Peyer's patch (tissue), 4 donors: ENCODE measurements around the gene NOTCH4. TPM values are rescaled to one million over a fixed set of nuclear protein-coding genes. Genes with fewer than 3 reads are reported as not detected.

Experiments
- DNase-seq, 3 donors: peaks; one replicate each; pipeline ENCODE4 v3.0.0-alpha.2; 2017 to 2019
- H3K27ac ChIP-seq, 4 donors: fragments of 200-600 bp; sonication (generic); one replicate each; pipeline ENCODE4 v1.5.1; 2016 to 2019
- H3K27me3 ChIP-seq, 2 donors: fragments of 200-600 bp; sonication (generic); one replicate each; pipeline ENCODE4 v1.5.1; 2019
- H3K36me3 ChIP-seq, 3 donors: fragments of 200-600 bp; sonication (generic); one replicate each; pipeline ENCODE4 v1.5.1; 2016 to 2019
- H3K4me1 ChIP-seq, 4 donors: fragments of 200-600 bp; sonication (generic); one replicate each; pipeline ENCODE4 v1.5.1; 2016 to 2019
- H3K4me3 ChIP-seq, 4 donors: fragments of 200-600 bp; sonication (generic); 1 replicate in 3 of 4; 2 replicates in 1 of 4; pipeline ENCODE4 v1.5.1; 2016 to 2019; ENCODE audit warnings: mild to moderate bottlenecking in 1 of 4
- H3K9me3 ChIP-seq, 4 donors: fragments of 200-600 bp; sonication (generic); one replicate each; pipeline ENCODE4 v1.5.1; 2016 to 2019; ENCODE audit warnings: mild to moderate bottlenecking in 1 of 4
- CTCF ChIP-seq, 6 experiments: fragments of 450-650 bp in 4 of 6; fragments of 200-600 bp in 2 of 6; sonication (generic) in 1 of 6; IDR thresholded peaks; one replicate each; pipeline ENCODE4 v1.5.1; 2017 to 2019; ENCODE audit warnings: antibody characterized with exemption in 6 of 6, mild to moderate bottlenecking in 3 of 6, moderate library complexity in 1 of 6
- POLR2A ChIP-seq, 2 donors: fragments of 450-650 bp; IDR thresholded peaks; one replicate each; pipeline ENCODE4 v1.5.1; 2017; ENCODE audit warnings: antibody characterized with exemption in 2 of 2, mild to moderate bottlenecking in 2 of 2, moderate library complexity in 2 of 2
- total RNA-seq, 4 donors: library from RNA; depleted of rRNA; stranded (reverse); fragments of >200 nt; gene quantifications; one replicate each; pipeline ENCODE4 v1.1.0, GENCODE V29; 2016

Gene NOTCH4
- total RNA-seq, 4 donors from 2014 or later, result 1.8 to 50.3 (median 8.9) TPM

GRCh38 chr6:32173051-32173727 is 50.7 kb downstream of the NOTCH4 start:
- H3K27me3 ChIP-seq, result no peaks in the 10 kb centered on the region

GRCh38 chr6:32171234-32171633 is 52.6 kb downstream of the NOTCH4 start:
- no peak overlapping the region for H3K27ac ChIP-seq
- H3K27me3 ChIP-seq, result no peaks in the 10 kb centered on the region
- no peaks in the 10 kb centered on the region for H3K9me3 ChIP-seq
- DNase-seq, result no peak
- no peak for TF ChIP-seq POLR2A (IDR thresholded peaks at IDR 0.05)
- TF ChIP-seq CTCF (IDR thresholded peaks at IDR 0.05), result no peak
- H3K4me3 ChIP-seq, result no peak overlapping the region
- H3K4me1 ChIP-seq, result peaks cover 0 to 14% (median 3%) of the 10 kb centered on the region in 4 donors
- peaks cover 0 to 41% (median 0%) of the 10 kb centered on the region in 3 donors for H3K36me3 ChIP-seq

More at GRCh38 chr6:32173051-32173727, 50.7 kb downstream of the NOTCH4 start:
- no peak overlapping the region for H3K27ac ChIP-seq
- peaks cover 0 to 25% (median 0%) of the 10 kb centered on the region in 3 donors for H3K36me3 ChIP-seq
- no peak for TF ChIP-seq POLR2A (IDR thresholded peaks at IDR 0.05)
- no peak for TF ChIP-seq CTCF (IDR thresholded peaks at IDR 0.05)
- H3K9me3 ChIP-seq, result no peaks in the 10 kb centered on the region
- peaks cover 0 to 22% (median 7%) of the 10 kb centered on the region in 4 donors for H3K4me1 ChIP-seq
- no peak for DNase-seq
- H3K4me3 ChIP-seq, result no peak overlapping the region

GRCh38 chr6:32170294-32170693 is 53.6 kb downstream of the NOTCH4 start:
- TF ChIP-seq CTCF (IDR thresholded peaks at IDR 0.05) (no peak), POLR2A (IDR thresholded peaks at IDR 0.05) (no peak)
- DNase-seq, result peak in 1 of 3 donors; percentile 21
- Histone ChIP-seq H3K4me3 (no peak overlapping the region), H3K27me3 (no peaks in the 10 kb centered on the region), H3K9me3 (no peaks in the 10 kb centered on the region), H3K36me3 (peaks cover 0 to 44% (median 0%) of the 10 kb centered on the region in 3 donors), H3K4me1 (peaks cover 0 to 11% (median 3%) of the 10 kb centered on the region in 4 donors), H3K27ac (no peak overlapping the region)

- no peak overlapping the region for H3K27ac ChIP-seq
- H3K36me3 ChIP-seq, result peaks cover 0 to 44% (median 0%) of the 10 kb centered on the region in 3 donors
Observed at GRCh38 chr6:32168807-32169591, 54.9 kb downstream of the NOTCH4 start.

GRCh38 chr6:32168350-32168749 is 55.5 kb downstream of the NOTCH4 start:
- H3K4me1 ChIP-seq, result peaks cover 0 to 4% (median 0%) of the 10 kb centered on the region in 4 donors
- H3K36me3 ChIP-seq, result peaks cover 0 to 44% (median 0%) of the 10 kb centered on the region in 3 donors
- no peak overlapping the region for H3K4me3 ChIP-seq
- TF ChIP-seq POLR2A (IDR thresholded peaks at IDR 0.05) (no peak), CTCF (IDR thresholded peaks at IDR 0.05) (no peak)
- H3K27me3 ChIP-seq, result no peaks in the 10 kb centered on the region
- no peaks in the 10 kb centered on the region for H3K9me3 ChIP-seq
- DNase-seq, result peak in 1 of 3 donors; percentile 16
- H3K27ac ChIP-seq, result no peak overlapping the region

More at GRCh38 chr6:32168807-32169591, 54.9 kb downstream of the NOTCH4 start:
- H3K9me3 ChIP-seq, result no peaks in the 10 kb centered on the region
- H3K4me3 ChIP-seq, result no peak overlapping the region
- peaks cover 0 to 4% (median 0%) of the 10 kb centered on the region in 4 donors for H3K4me1 ChIP-seq
- no peak for TF ChIP-seq POLR2A (IDR thresholded peaks at IDR 0.05)
- no peak for TF ChIP-seq CTCF (IDR thresholded peaks at IDR 0.05)
- peak in 1 of 3 donors; percentile 23 for DNase-seq
- no peaks in the 10 kb centered on the region for H3K27me3 ChIP-seq
